GM13977 (cell line): ENCODE data around the gene CADPS.

Source experiments
- DNase-seq: peaks from one replicate; pipeline ENCODE4 v3.0.0; 2012; ENCODE audit warnings: low spot score
- in situ Hi-C: fragments of 300-500 bp; cut with MboI; formaldehyde crosslinking; loops from one replicate; pipeline ENCODE4 v1.12.0; 2022; ENCODE audit warnings: low sequenced_read_pairs, low pct_unique_long_range_greater_than_20kb, mixed read lengths, inconsistent platforms; ENCODE audit not compliant: unreplicated experiment
- TF ChIP-seq, protein P1 (sequence below): IDR thresholded peaks from 2 replicates; pipeline ENCODE4 v1.5.1; 2012; ENCODE audit warnings: mild to moderate bottlenecking, control low read depth; ENCODE audit not compliant: insufficient read depth; ENCODE audit errors: extremely low read depth, missing control alignments

Gene CADPS

DNA sequence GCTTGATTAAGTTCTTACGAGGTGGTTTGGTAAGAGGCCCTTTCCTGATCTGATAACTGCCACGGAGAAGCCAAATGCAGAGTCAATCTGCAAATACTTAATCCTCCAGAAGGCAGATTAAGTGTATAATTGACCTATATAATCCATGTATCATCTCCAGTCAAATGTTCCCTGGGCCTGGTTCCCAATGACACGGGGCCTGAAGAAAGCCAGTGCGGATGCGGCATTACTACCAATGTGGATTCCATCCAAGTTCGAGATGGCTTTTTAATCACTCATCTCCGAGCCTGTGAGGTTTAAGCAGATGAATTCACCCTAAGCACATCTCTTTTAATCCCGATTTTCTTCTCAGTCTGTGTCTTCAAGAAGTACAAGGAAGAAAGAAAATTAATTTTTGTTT is 441.8 kb downstream of the CADPS start:
- TF ChIP-seq, protein P1, sequence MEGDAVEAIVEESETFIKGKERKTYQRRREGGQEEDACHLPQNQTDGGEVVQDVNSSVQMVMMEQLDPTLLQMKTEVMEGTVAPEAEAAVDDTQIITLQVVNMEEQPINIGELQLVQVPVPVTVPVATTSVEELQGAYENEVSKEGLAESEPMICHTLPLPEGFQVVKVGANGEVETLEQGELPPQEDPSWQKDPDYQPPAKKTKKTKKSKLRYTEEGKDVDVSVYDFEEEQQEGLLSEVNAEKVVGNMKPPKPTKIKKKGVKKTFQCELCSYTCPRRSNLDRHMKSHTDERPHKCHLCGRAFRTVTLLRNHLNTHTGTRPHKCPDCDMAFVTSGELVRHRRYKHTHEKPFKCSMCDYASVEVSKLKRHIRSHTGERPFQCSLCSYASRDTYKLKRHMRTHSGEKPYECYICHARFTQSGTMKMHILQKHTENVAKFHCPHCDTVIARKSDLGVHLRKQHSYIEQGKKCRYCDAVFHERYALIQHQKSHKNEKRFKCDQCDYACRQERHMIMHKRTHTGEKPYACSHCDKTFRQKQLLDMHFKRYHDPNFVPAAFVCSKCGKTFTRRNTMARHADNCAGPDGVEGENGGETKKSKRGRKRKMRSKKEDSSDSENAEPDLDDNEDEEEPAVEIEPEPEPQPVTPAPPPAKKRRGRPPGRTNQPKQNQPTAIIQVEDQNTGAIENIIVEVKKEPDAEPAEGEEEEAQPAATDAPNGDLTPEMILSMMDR, result no peak
- in situ Hi-C loops, result no loop called here
- DNase-seq, result no peak

DNA sequence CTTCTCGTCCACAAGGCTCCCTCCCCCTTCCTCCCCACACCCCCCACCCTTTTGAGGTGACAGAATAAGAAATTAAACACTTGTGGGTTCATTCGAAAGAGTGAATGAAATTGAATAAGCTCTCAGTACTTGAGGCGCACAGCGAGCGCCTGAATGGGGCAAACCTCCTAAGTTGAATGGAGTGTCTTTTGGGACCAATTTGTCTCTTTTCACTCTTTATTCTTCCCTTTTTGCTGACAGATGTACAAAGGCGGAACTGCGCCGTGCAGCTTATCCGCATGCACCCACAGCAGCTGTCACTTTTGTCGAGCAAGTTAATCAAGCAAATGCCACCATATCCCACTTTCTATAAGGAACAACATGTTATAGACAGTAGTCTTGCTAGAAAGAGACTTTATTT is 454.0 kb downstream of the CADPS start:
- in situ Hi-C loops, result no loop called here
- TF ChIP-seq, protein P1, result no peak
- no peak for DNase-seq

DNA sequence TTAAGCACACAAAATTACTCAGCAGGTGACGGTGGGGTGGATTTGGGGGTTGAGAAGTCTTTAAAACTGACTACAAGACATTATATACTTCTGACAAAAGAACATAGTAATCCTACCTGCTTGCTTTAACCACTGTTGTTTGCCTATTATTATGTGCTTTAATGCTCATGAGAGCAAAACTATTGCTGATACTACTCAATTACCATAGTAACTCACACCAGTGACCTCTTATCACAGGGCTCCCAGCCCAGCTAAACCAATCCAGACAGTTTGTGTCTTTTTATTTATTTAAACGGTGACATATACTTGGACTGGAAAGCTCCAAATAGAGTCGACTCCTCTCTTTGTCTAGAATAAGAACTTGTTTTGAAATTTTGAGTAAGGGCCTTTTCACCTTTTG is 459.1 kb downstream of the CADPS start:
- TF ChIP-seq, protein P1, result no peak
- in situ Hi-C loops, result no loop called here
- DNase-seq, result no peak

DNA sequence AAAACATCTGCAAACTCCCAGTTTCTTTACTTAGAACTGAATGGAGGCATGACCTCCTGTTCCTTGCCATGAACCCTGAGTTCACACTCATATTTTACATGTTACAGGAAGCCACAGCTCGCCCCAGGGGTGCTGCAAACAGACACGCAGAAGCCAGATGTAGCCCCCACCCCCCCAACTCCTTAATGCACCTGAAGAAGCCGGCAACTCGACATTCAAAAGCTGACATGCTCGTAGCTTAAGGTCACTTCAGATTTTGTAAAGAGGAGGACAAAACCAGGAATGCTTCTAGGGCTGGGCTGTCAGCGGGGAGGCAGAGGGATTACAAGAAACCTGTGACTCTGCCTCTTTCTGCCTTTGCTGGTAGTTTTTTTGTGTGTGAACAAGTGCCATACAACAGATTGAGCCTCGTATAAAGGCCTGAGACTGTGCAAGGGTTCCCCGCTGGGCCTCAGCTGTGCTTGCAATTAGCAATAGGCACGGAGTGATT is 459.9 kb downstream of the CADPS start:
- in situ Hi-C loops, result no loop called here
- TF ChIP-seq, protein P1, result no peak
- no peak for DNase-seq

DNA sequence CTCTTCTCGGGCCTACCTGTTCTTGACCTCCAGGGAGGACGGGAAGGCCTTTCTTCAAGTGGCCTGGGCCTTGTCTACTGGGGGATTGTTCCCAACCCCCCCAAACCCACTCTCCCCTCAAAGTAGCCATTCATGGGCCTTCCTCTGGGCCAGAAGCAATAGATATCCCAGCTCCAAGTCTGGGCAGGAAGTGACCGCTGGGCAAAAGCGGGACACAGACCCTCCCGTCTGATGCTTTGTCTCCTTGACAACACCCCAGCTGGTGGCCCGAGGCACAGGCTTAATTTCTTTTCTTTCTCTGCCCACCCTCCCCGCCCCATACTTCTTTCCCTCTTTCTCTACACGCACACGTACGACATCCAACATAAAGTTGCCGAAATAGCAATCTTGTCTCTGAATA is 460.4 kb downstream of the CADPS start:
- TF ChIP-seq, protein P1, result no peak
- DNase-seq, result no peak
- in situ Hi-C loops, result no loop called here

DNA sequence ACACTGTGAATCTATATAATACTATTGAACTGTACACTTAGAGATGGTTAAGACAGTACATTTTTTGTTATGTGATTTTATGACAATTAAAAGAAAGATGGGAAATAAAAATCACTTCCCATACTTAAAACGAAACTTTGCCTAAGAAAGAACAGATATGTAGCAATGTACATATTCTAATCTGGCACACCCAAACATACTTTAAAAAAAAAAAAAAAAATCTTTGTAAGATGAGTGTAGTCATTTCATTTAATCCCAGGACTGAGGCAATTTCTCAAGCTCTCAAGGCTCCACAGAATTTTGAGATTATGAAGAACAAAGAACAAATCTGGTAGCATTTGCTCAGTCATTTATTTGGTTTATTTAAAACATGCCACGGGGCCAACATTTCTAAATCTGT is 461.5 kb downstream of the CADPS start:
- no peak for DNase-seq
- in situ Hi-C loops, result no loop called here
- TF ChIP-seq, protein P1, result no peak

DNA sequence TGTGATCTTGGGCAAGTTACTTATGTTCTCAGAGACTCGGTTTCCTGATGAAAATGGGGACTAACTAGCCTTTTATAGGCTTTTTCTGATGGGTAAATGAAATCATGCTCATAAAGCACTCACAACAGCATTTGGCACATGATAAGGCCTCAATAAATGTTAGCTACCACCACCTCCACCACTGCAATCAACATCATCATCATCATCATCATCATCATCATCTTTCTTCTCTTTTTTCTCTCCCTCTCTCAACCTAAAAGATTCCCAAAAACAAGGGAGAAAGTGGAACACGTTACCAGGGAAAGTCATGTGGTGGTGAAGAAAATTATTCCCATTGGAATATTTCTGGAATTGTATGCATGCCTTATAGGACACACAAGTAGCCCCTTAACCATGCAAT is 468.3 kb downstream of the CADPS start:
- no peak for DNase-seq
- TF ChIP-seq, protein P1, result no peak
- in situ Hi-C loops, result no loop called here
